ENCODE results near the gene SLC26A3.
"Not testable (repeated sequence)": the region's sequence is repeated elsewhere in the genome, so short reads cannot be mapped to it uniquely, and the experiment has no call there.

Gene SLC26A3

DNA sequence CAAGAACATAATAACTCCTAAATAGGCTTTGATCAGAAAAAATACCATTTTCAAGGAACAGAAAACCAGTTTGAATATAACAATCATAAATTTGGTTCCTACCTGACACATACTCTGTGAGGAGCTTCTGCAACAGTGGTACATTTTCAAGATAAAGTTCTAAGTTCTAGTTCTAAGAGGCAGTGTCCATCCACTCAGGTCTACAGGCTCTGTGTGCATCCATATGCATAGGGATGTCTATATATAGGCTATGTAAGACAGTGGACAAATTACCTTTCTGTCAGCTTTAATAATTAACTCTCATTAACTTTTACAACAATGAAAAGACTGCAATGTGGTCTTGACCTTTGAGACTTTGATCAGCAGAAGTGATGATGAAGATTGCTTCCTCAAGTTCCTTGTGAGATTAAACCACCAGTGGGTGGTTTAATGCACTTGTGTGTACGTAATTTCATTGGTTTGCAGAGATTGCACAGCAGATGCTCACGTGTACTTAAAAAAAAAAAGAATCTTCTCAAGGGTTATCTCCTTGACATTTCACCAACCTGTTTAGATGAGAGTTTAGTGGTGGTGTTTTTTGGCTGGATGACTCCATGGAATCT, at the start of gene SLC26A3:
SLC26A3 (minus strand) TSS at position 215 of the 602 bp plus-strand sequence. CDS start 8,714 bp downstream, outside the sequence.
- H3K4me1 ChIP-seq (ENCODE audit: control insufficient read depth in 2 of 2, insufficient read depth in 2 of 2, low read length in 2 of 2), result peaks cover 0 to 7% of the 10 kb centered on the region in 2 donors
- no peaks in the 10 kb centered on the region for H3K27me3 ChIP-seq (ENCODE audit: control insufficient read depth in 2 of 2, insufficient read depth in 2 of 2, low read length in 2 of 2)
- H3K9me3 ChIP-seq (ENCODE audit: control insufficient read depth in 2 of 2, low read length in 2 of 2), result no peaks in the 10 kb centered on the region
- peak within 1 kb of the TSS; percentile 55 to 59 for H3K4me3 ChIP-seq (ENCODE audit: low read length in 2 of 2)
- H3K36me3 ChIP-seq (ENCODE audit: control insufficient read depth in 2 of 2, insufficient read depth in 2 of 2, low read length in 2 of 2), result peaks cover 0 to 6% of the 10 kb centered on the region in 2 donors
- H3K9ac ChIP-seq (ENCODE audit: low read depth in 1 of 2, low read length in 2 of 2), result peak within 1 kb of the TSS; percentile 39 to 49
- H3K27ac ChIP-seq (ENCODE audit: low read depth in 2 of 2, low read length in 2 of 2), result peak within 1 kb of the TSS; percentile 60 to 78

DNA sequence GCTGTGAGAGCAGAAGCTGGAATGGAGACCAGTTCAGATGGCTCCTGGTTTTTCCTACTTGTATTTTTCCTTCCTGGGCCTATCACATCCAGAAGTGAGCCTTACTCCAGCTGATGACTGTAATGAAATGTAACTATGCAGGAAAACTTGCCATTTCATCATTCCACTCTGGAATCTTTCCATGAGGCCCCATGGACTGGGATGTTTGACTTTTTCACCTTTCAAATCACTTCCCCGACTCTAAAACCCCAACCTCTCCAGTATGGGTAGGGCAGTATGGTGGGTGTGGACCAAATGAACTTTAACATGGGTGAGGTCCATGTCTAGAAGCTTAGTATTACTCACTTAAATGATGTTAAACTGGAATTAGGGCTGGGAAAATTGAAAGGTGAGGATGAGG, 47.6 kb upstream of the SLC26A3 start:
- Histone ChIP-seq H3K27me3 (ENCODE audit: control insufficient read depth in 2 of 2, insufficient read depth in 2 of 2, low read length in 2 of 2) (no peaks in the 10 kb centered on the region), H3K4me1 (ENCODE audit: control insufficient read depth in 2 of 2, insufficient read depth in 2 of 2, low read length in 2 of 2) (peaks cover 4 to 11% of the 10 kb centered on the region in 2 donors), H3K36me3 (ENCODE audit: control insufficient read depth in 2 of 2, insufficient read depth in 2 of 2, low read length in 2 of 2) (no peaks in the 10 kb centered on the region), H3K9me3 (ENCODE audit: control insufficient read depth in 2 of 2, low read length in 2 of 2) (no peaks in the 10 kb centered on the region), H3K4me3 (ENCODE audit: low read length in 2 of 2) (peak overlapping the region in 1 of 2 donors; percentile 22), H3K27ac (ENCODE audit: low read depth in 2 of 2, low read length in 2 of 2) (peak overlapping the region; percentile 76 to 80), H3K9ac (ENCODE audit: low read depth in 1 of 2, low read length in 2 of 2) (no peak overlapping the region)

GRCh38 chr7:107850216-107850615, 47.2 kb upstream of the SLC26A3 start:
- Histone ChIP-seq H3K27ac (ENCODE audit: low read depth in 2 of 2, low read length in 2 of 2) (peak overlapping the region; percentile 76 to 80), H3K27me3 (ENCODE audit: control insufficient read depth in 2 of 2, insufficient read depth in 2 of 2, low read length in 2 of 2) (no peaks in the 10 kb centered on the region), H3K4me1 (ENCODE audit: control insufficient read depth in 2 of 2, insufficient read depth in 2 of 2, low read length in 2 of 2) (peaks cover 4 to 11% of the 10 kb centered on the region in 2 donors)

GRCh38 chr7:107848211-107848610, 45.2 kb upstream of the SLC26A3 start:
- H3K9me3 ChIP-seq (ENCODE audit: control insufficient read depth in 2 of 2, low read length in 2 of 2); H3K9ac ChIP-seq (ENCODE audit: low read depth in 1 of 2, low read length in 2 of 2); H3K4me3 ChIP-seq (ENCODE audit: low read length in 2 of 2); H3K27ac ChIP-seq (ENCODE audit: low read depth in 2 of 2, low read length in 2 of 2); H3K27me3 ChIP-seq (ENCODE audit: control insufficient read depth in 2 of 2, insufficient read depth in 2 of 2, low read length in 2 of 2); H3K36me3 ChIP-seq (ENCODE audit: control insufficient read depth in 2 of 2, insufficient read depth in 2 of 2, low read length in 2 of 2): not testable (repeated sequence)
- H3K4me1 ChIP-seq (ENCODE audit: control insufficient read depth in 2 of 2, insufficient read depth in 2 of 2, low read length in 2 of 2), result peaks cover 10 to 12% of the 10 kb centered on the region in 2 donors

More at GRCh38 chr7:107850216-107850615, 47.2 kb upstream of the SLC26A3 start:
- H3K9ac ChIP-seq (ENCODE audit: low read depth in 1 of 2, low read length in 2 of 2), result no peak overlapping the region
- no peaks in the 10 kb centered on the region for H3K9me3 ChIP-seq (ENCODE audit: control insufficient read depth in 2 of 2, low read length in 2 of 2)
- no peak overlapping the region for H3K4me3 ChIP-seq (ENCODE audit: low read length in 2 of 2)
- H3K36me3 ChIP-seq (ENCODE audit: control insufficient read depth in 2 of 2, insufficient read depth in 2 of 2, low read length in 2 of 2), result no peaks in the 10 kb centered on the region

- H3K9me3 ChIP-seq (ENCODE audit: control insufficient read depth in 2 of 2, low read length in 2 of 2); H3K27ac ChIP-seq (ENCODE audit: low read depth in 2 of 2, low read length in 2 of 2): not testable (repeated sequence)
- H3K4me1 ChIP-seq (ENCODE audit: control insufficient read depth in 2 of 2, insufficient read depth in 2 of 2, low read length in 2 of 2), result peaks cover 13 to 14% of the 10 kb centered on the region in 2 donors
Observed at GRCh38 chr7:107847836-107848175, 44.8 kb upstream of the SLC26A3 start.

GRCh38 chr7:107847168-107847835, 44.3 kb upstream of the SLC26A3 start:
- Histone ChIP-seq H3K36me3 (ENCODE audit: control insufficient read depth in 2 of 2, insufficient read depth in 2 of 2, low read length in 2 of 2) (no peaks in the 10 kb centered on the region), H3K9me3 (ENCODE audit: control insufficient read depth in 2 of 2, low read length in 2 of 2) (no peaks in the 10 kb centered on the region), H3K27ac (ENCODE audit: low read depth in 2 of 2, low read length in 2 of 2) (no peak overlapping the region), H3K27me3 (ENCODE audit: control insufficient read depth in 2 of 2, insufficient read depth in 2 of 2, low read length in 2 of 2) (no peaks in the 10 kb centered on the region), H3K9ac (ENCODE audit: low read depth in 1 of 2, low read length in 2 of 2) (no peak overlapping the region), H3K4me3 (ENCODE audit: low read length in 2 of 2) (no peak overlapping the region), H3K4me1 (ENCODE audit: control insufficient read depth in 2 of 2, insufficient read depth in 2 of 2, low read length in 2 of 2) (peaks cover 13 to 14% of the 10 kb centered on the region in 2 donors)

More at GRCh38 chr7:107847836-107848175, 44.8 kb upstream of the SLC26A3 start:
- not testable (repeated sequence) for H3K27me3 ChIP-seq (ENCODE audit: control insufficient read depth in 2 of 2, insufficient read depth in 2 of 2, low read length in 2 of 2); H3K36me3 ChIP-seq (ENCODE audit: control insufficient read depth in 2 of 2, insufficient read depth in 2 of 2, low read length in 2 of 2); H3K4me3 ChIP-seq (ENCODE audit: low read length in 2 of 2); H3K9ac ChIP-seq (ENCODE audit: low read depth in 1 of 2, low read length in 2 of 2)

GRCh38 chr7:107846324-107846723, 43.3 kb upstream of the SLC26A3 start:
- no peak overlapping the region for H3K4me3 ChIP-seq (ENCODE audit: low read length in 2 of 2)
- H3K27ac ChIP-seq (ENCODE audit: low read depth in 2 of 2, low read length in 2 of 2), result no peak overlapping the region
- no peaks in the 10 kb centered on the region for H3K36me3 ChIP-seq (ENCODE audit: control insufficient read depth in 2 of 2, insufficient read depth in 2 of 2, low read length in 2 of 2)
- H3K27me3 ChIP-seq (ENCODE audit: control insufficient read depth in 2 of 2, insufficient read depth in 2 of 2, low read length in 2 of 2), result no peaks in the 10 kb centered on the region
- no peak overlapping the region for H3K9ac ChIP-seq (ENCODE audit: low read depth in 1 of 2, low read length in 2 of 2)
- no peaks in the 10 kb centered on the region for H3K9me3 ChIP-seq (ENCODE audit: control insufficient read depth in 2 of 2, low read length in 2 of 2)
- peaks cover 13 to 14% of the 10 kb centered on the region in 2 donors for H3K4me1 ChIP-seq (ENCODE audit: control insufficient read depth in 2 of 2, insufficient read depth in 2 of 2, low read length in 2 of 2)

DNA sequence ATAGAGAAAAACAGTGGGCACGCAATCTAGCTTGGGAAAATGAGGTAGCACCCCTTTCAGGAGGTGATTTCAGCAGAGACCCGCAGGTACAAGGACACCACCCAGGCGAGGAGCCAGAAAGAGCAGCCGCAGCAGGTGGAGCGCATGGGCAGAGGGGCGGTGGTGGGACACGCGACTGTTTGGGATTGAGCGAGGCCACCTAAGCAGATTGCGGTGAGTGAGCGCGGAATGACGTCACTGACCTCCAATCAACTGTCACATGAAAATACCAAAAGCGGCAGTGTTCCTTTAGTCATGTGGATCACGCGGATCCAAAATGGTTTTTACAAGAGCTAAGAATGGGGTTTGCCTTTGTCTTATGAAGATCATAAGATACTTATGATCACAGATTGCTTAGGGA, 40.2 kb upstream of the SLC26A3 start:
- Histone ChIP-seq H3K9ac (ENCODE audit: low read depth in 1 of 2, low read length in 2 of 2) (peak overlapping the region in 1 of 2 donors; percentile 52), H3K4me3 (ENCODE audit: low read length in 2 of 2) (peak overlapping the region; percentile 31 to 44), H3K27ac (ENCODE audit: low read depth in 2 of 2, low read length in 2 of 2) (peak overlapping the region; percentile 9 to 61)

DNA sequence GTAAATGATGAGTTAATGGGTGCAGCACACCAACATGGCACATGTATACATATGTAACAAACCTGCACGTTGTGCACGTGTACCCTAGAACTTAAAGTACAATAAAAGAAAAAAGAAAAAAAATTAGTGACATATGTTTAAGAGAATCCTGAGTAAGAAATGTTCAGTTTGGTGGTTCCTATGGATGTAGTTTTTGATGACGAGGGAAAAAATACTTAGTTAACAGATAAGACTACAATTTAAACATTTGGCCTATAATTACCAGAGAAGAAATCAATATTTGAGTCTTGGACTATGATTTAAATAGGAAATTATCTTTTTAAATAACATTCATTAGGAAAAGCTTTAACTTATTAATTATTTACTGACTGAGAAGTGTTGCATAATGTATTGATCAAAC, 39.2 kb upstream of the SLC26A3 start:
- Histone ChIP-seq H3K9me3 (ENCODE audit: control insufficient read depth in 2 of 2, low read length in 2 of 2) (no peaks in the 10 kb centered on the region), H3K4me3 (ENCODE audit: low read length in 2 of 2) (no peak overlapping the region), H3K9ac (ENCODE audit: low read depth in 1 of 2, low read length in 2 of 2) (no peak overlapping the region), H3K4me1 (ENCODE audit: control insufficient read depth in 2 of 2, insufficient read depth in 2 of 2, low read length in 2 of 2) (peaks cover 4 to 8% of the 10 kb centered on the region in 2 donors), H3K27me3 (ENCODE audit: control insufficient read depth in 2 of 2, insufficient read depth in 2 of 2, low read length in 2 of 2) (no peaks in the 10 kb centered on the region), H3K36me3 (ENCODE audit: control insufficient read depth in 2 of 2, insufficient read depth in 2 of 2, low read length in 2 of 2) (no peaks in the 10 kb centered on the region), H3K27ac (ENCODE audit: low read depth in 2 of 2, low read length in 2 of 2) (no peak overlapping the region)

More for the DNA sequence above, 40.2 kb upstream of the SLC26A3 start:
- Histone ChIP-seq H3K27me3 (ENCODE audit: control insufficient read depth in 2 of 2, insufficient read depth in 2 of 2, low read length in 2 of 2) (no peaks in the 10 kb centered on the region), H3K36me3 (ENCODE audit: control insufficient read depth in 2 of 2, insufficient read depth in 2 of 2, low read length in 2 of 2) (no peaks in the 10 kb centered on the region), H3K4me1 (ENCODE audit: control insufficient read depth in 2 of 2, insufficient read depth in 2 of 2, low read length in 2 of 2) (peaks cover 4 to 8% of the 10 kb centered on the region in 2 donors), H3K9me3 (ENCODE audit: control insufficient read depth in 2 of 2, low read length in 2 of 2) (no peaks in the 10 kb centered on the region)

DNA sequence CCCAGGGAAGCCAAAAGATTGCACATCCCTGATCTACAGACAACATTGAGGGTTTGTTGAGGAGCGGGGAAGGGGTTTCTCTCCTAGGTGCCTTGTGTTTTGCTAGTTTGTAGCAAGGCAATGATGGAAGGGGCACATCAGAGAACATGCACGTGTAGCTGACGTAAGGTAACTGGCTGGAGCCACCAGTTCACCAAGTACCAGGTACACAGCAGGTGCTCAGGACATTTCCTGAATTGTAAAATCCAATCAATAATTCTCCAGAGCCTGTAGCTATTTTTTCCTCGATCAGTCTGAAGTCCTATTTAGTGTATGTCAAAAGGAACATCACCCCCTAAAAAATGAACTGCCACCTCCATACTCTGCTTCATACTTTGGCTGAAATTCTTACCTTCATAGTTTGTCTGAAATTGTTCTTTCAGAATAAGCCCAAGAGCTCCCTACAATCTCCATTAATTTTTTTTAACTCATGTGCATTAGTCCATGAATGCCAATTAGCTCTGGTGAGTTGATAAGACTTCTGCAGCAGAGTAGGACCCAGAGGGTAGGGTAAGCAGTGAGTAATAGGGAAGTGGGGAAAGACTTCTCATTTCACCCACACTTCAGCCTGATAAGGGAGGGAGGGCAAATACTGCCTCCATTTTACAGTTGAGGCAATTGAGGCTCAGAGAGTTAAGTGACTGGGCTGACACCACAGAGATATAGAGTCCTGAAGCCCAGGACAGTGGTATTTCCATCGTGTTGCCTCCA, 36.0 kb upstream of the SLC26A3 start:
- Histone ChIP-seq H3K9me3 (ENCODE audit: control insufficient read depth in 2 of 2, low read length in 2 of 2) (no peaks in the 10 kb centered on the region), H3K27me3 (ENCODE audit: control insufficient read depth in 2 of 2, insufficient read depth in 2 of 2, low read length in 2 of 2) (no peaks in the 10 kb centered on the region), H3K4me1 (ENCODE audit: control insufficient read depth in 2 of 2, insufficient read depth in 2 of 2, low read length in 2 of 2) (peaks cover 4 to 8% of the 10 kb centered on the region in 2 donors), H3K9ac (ENCODE audit: low read depth in 1 of 2, low read length in 2 of 2) (no peak overlapping the region), H3K4me3 (ENCODE audit: low read length in 2 of 2) (no peak overlapping the region), H3K27ac (ENCODE audit: low read depth in 2 of 2, low read length in 2 of 2) (no peak overlapping the region), H3K36me3 (ENCODE audit: control insufficient read depth in 2 of 2, insufficient read depth in 2 of 2, low read length in 2 of 2) (no peaks in the 10 kb centered on the region)
